Astrocyte (in vitro differentiated cells and primary cell): ENCODE measurements around the gene PAPPA2. TPM values are rescaled to one million over a fixed set of nuclear protein-coding genes. Genes with fewer than 3 reads are reported as not detected.

Source experiments
- DNase-seq: peaks from one replicate; pipeline ENCODE4 v3.0.0-alpha.2; 2010; ENCODE audit warnings: low read depth
- FAIRE-seq: peaks from 2 replicates; lab custom pipeline; 2011; peaks lifted over from hg19 to GRCh38; lab: Jason Lieb, UNC
- H2AFZ ChIP-seq: 2 replicates; pipeline ENCODE4 v1.6.0; 2012; ENCODE audit warnings: low read depth, low read length, inconsistent platforms
- H3K27ac ChIP-seq: 2 replicates; pipeline ENCODE4 v1.5.1; 2011; ENCODE audit warnings: low read depth, low read length, inconsistent platforms
- H3K27me3 ChIP-seq: 2 replicates; pipeline ENCODE4 v1.6.0; 2011; ENCODE audit warnings: low read length, inconsistent platforms; ENCODE audit not compliant: insufficient read depth
- H3K36me3 ChIP-seq: 2 replicates; pipeline ENCODE4 v1.5.1; 2011; ENCODE audit warnings: low read length, inconsistent platforms; ENCODE audit not compliant: insufficient read depth
- H3K4me1 ChIP-seq: 2 replicates; pipeline ENCODE4 v1.5.1; 2011; ENCODE audit warnings: low read length, inconsistent platforms; ENCODE audit not compliant: insufficient read depth
- H3K4me2 ChIP-seq: 2 replicates; pipeline ENCODE4 v1.6.0; 2012; ENCODE audit warnings: low read length, inconsistent platforms
- H3K4me3 ChIP-seq: 2 replicates; pipeline ENCODE4 v1.5.1; 2011; ENCODE audit warnings: low read depth, mild to moderate bottlenecking, low read length, inconsistent platforms; ENCODE audit not compliant: insufficient read depth
- H3K79me2 ChIP-seq: 2 replicates; pipeline ENCODE4 v1.6.0; 2012; ENCODE audit warnings: mild to moderate bottlenecking, low read length, inconsistent platforms; ENCODE audit not compliant: insufficient read depth
- H3K9ac ChIP-seq: 2 replicates; pipeline ENCODE4 v1.6.0; 2012; ENCODE audit warnings: mild to moderate bottlenecking, low read length, inconsistent platforms
- H3K9me3 ChIP-seq: 2 replicates; pipeline ENCODE4 v1.5.1; 2012; ENCODE audit warnings: low read depth, mild to moderate bottlenecking, low read length, inconsistent platforms; ENCODE audit not compliant: insufficient read depth
- H4K20me1 ChIP-seq: 2 replicates; pipeline ENCODE4 v1.6.0; 2012; ENCODE audit warnings: low read length, inconsistent platforms; ENCODE audit not compliant: insufficient read depth
- H3K27ac Mint-ChIP-seq: one replicate; pipeline ENCODE4 v1.8.0; 2021; ENCODE audit warnings: mild to moderate bottlenecking, mixed read lengths; ENCODE audit not compliant: unreplicated experiment
- H3K27me3 Mint-ChIP-seq: one replicate; pipeline ENCODE4 v1.8.0; 2021; ENCODE audit warnings: low read depth, mixed read lengths; ENCODE audit not compliant: unreplicated experiment
- H3K36me3 Mint-ChIP-seq: one replicate; pipeline ENCODE4 v1.8.0; 2021; ENCODE audit warnings: low read depth, mixed read lengths; ENCODE audit not compliant: unreplicated experiment
- H3K4me1 Mint-ChIP-seq: one replicate; pipeline ENCODE4 v1.8.0; 2021; ENCODE audit warnings: low read depth, mixed read lengths; ENCODE audit not compliant: unreplicated experiment
- H3K4me3 Mint-ChIP-seq: one replicate; pipeline ENCODE4 v1.8.0; 2021; ENCODE audit warnings: mild to moderate bottlenecking, moderate library complexity, mixed read lengths; ENCODE audit not compliant: unreplicated experiment
- H3K9me3 Mint-ChIP-seq: one replicate; pipeline ENCODE4 v1.8.0; 2021; ENCODE audit warnings: mild to moderate bottlenecking, mixed read lengths; ENCODE audit not compliant: unreplicated experiment
- EZH2 ChIP-seq: IDR thresholded peaks from 2 replicates; pipeline ENCODE4 v1.6.1; 2012; ENCODE audit warnings: mild to moderate bottlenecking, low read length, inconsistent platforms; ENCODE audit not compliant: insufficient read depth
- total RNA-seq: library from RNA; stranded (reverse); gene quantifications from 2 replicates; pipeline ENCODE4 v1.2.1, GENCODE V29; 2021
- TF ChIP-seq, protein P1 (sequence below): IDR thresholded peaks from 2 replicates; pipeline ENCODE4 v1.5.1; 2011; ENCODE audit warnings: low read depth, mild to moderate bottlenecking, inconsistent platforms, low read length, moderate library complexity; ENCODE audit not compliant: insufficient read depth

Gene PAPPA2
- total RNA-seq, 1 donor from 2014 or later, result 19.0 TPM

GRCh38 chr1:176791906-176792305 is 328.9 kb downstream of the PAPPA2 start:
- Histone ChIP-seq H3K79me2 (no peaks in the 10 kb centered on the region), H3K36me3 (no peaks in the 10 kb centered on the region), H3K27me3 (no peaks in the 10 kb centered on the region), H3K9ac (no peak overlapping the region), H2AFZ (no peak overlapping the region), H3K9me3 (no peaks in the 10 kb centered on the region), H3K27ac (no peak overlapping the region), H3K4me3 (no peak overlapping the region), H3K4me2 (no peak overlapping the region), H4K20me1 (no peaks in the 10 kb centered on the region), H3K4me1 (no peaks in the 10 kb centered on the region)
- Mint-ChIP-seq H3K27me3 (no peaks in the 10 kb centered on the region), H3K4me1 (peaks cover 42% of the 10 kb centered on the region), H3K36me3 (peaks cover 5% of the 10 kb centered on the region), H3K27ac (peak overlapping the region; percentile 98), H3K4me3 (no peak overlapping the region), H3K9me3 (peaks cover 2% of the 10 kb centered on the region)
- DNase-seq (no peak), FAIRE-seq (peak; percentile 60)
- TF ChIP-seq EZH2, result no peak
- TF ChIP-seq, protein P1, sequence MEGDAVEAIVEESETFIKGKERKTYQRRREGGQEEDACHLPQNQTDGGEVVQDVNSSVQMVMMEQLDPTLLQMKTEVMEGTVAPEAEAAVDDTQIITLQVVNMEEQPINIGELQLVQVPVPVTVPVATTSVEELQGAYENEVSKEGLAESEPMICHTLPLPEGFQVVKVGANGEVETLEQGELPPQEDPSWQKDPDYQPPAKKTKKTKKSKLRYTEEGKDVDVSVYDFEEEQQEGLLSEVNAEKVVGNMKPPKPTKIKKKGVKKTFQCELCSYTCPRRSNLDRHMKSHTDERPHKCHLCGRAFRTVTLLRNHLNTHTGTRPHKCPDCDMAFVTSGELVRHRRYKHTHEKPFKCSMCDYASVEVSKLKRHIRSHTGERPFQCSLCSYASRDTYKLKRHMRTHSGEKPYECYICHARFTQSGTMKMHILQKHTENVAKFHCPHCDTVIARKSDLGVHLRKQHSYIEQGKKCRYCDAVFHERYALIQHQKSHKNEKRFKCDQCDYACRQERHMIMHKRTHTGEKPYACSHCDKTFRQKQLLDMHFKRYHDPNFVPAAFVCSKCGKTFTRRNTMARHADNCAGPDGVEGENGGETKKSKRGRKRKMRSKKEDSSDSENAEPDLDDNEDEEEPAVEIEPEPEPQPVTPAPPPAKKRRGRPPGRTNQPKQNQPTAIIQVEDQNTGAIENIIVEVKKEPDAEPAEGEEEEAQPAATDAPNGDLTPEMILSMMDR, result no peak

- H2AFZ ChIP-seq, result no peak overlapping the region
- H3K9me3 Mint-ChIP-seq, result peaks cover 2% of the 10 kb centered on the region
- no peak for DNase-seq
- no peak overlapping the region for H3K9ac ChIP-seq
- no peak overlapping the region for H3K4me3 Mint-ChIP-seq
- H3K4me3 ChIP-seq, result no peak overlapping the region
- no peak for TF ChIP-seq EZH2
- TF ChIP-seq, protein P1, result no peak
- H4K20me1 ChIP-seq, result no peaks in the 10 kb centered on the region
- peaks cover 5% of the 10 kb centered on the region for H3K36me3 Mint-ChIP-seq
- no peaks in the 10 kb centered on the region for H3K27me3 Mint-ChIP-seq
- H3K4me1 ChIP-seq, result no peaks in the 10 kb centered on the region
- peaks cover 31% of the 10 kb centered on the region for H3K4me1 Mint-ChIP-seq
- FAIRE-seq, result no peak
- no peaks in the 10 kb centered on the region for H3K79me2 ChIP-seq
- no peak overlapping the region for H3K27ac ChIP-seq
- no peaks in the 10 kb centered on the region for H3K27me3 ChIP-seq
- no peaks in the 10 kb centered on the region for H3K9me3 ChIP-seq
- no peak overlapping the region for H3K4me2 ChIP-seq
- no peaks in the 10 kb centered on the region for H3K36me3 ChIP-seq
- no peak overlapping the region for H3K27ac Mint-ChIP-seq
Measured at GRCh38 chr1:176794897-176795508, 332.0 kb downstream of the PAPPA2 start.

- Histone ChIP-seq H3K4me1 (no peaks in the 10 kb centered on the region), H4K20me1 (no peaks in the 10 kb centered on the region), H3K36me3 (no peaks in the 10 kb centered on the region), H3K79me2 (no peaks in the 10 kb centered on the region), H2AFZ (no peak overlapping the region), H3K27ac (no peak overlapping the region), H3K9ac (no peak overlapping the region), H3K4me3 (no peak overlapping the region), H3K4me2 (no peak overlapping the region), H3K9me3 (no peaks in the 10 kb centered on the region), H3K27me3 (no peaks in the 10 kb centered on the region)
- peaks cover 24% of the 10 kb centered on the region for H3K4me1 Mint-ChIP-seq
- peak overlapping the region; percentile 2 for H3K27ac Mint-ChIP-seq
- FAIRE-seq (no peak), DNase-seq (no peak)
- H3K36me3 Mint-ChIP-seq, result peaks cover 5% of the 10 kb centered on the region
- TF ChIP-seq, protein P1, result no peak
- no peak for TF ChIP-seq EZH2
- H3K9me3 Mint-ChIP-seq, result peaks cover 2% of the 10 kb centered on the region
- no peaks in the 10 kb centered on the region for H3K27me3 Mint-ChIP-seq
- no peak overlapping the region for H3K4me3 Mint-ChIP-seq
Measured at GRCh38 chr1:176795929-176796328, 333.0 kb downstream of the PAPPA2 start.
